T follicular helper cell (primary cell): ENCODE data around the gene OXSR1.

ENCODE experiments used
- DNase-seq: peaks from one replicate; pipeline ENCODE4 v3.0.0-alpha.2; 2020; ENCODE audit warnings: low read depth

Gene OXSR1

DNA sequence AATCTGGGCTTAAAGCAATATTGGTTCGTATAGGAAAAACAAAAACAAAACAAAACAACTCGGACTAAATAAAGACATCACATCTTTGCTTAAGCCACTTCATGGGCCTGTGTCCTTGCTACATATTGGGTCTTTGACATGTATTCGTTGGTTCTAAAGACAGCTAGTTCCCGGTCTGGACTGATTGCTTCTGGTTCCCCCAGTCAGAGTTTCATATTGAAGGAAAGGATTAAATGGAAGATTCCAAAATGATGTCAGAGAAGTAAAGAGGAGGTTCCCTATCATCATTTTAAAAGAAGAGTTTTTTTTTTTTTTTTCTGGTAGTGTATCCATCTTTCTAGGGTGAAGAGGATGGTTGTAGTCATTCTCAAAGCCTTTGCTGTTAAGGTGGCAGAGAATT is 2.3 kb downstream of the OXSR1 start:
- DNase-seq: no peak

DNA sequence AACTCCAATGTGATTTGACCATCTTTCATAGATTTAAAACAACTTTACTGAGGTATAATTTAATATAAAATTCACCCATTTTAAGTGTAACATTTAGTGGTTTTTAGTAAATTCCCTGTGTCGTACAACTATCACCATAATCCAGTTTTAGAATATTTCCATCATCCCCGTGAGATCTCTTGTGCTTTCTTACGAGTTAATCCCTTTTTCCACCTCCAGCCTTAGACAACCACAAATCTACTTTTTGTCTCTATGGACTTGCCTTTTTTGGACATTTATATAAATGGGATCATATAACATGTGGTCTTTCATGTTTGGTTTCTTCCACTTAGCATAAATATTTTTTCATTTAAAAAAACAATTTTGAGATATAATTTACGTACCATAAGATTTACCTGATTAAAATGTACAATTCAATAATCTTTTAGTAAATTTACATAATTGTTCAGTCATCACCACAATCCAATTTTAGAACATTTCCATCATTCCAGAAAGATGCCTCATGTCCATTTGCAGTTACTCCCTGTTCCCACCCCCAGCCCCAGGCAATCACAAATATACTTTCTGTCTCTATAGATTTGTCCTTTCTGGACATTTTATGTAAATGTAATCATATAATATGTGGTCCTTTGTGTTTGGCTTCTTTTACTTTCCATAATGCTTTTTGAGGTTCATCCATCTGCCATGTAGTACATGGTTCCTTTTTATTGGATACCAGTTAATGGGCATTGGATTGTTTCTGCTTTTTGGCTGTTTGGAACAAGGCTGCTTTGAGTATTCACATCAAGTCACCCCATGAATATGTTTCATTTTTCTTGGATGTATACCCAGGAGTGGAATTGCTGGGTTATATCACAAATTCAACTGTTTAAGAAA is 3.1 kb downstream of the OXSR1 start:
- no peak for DNase-seq

DNA sequence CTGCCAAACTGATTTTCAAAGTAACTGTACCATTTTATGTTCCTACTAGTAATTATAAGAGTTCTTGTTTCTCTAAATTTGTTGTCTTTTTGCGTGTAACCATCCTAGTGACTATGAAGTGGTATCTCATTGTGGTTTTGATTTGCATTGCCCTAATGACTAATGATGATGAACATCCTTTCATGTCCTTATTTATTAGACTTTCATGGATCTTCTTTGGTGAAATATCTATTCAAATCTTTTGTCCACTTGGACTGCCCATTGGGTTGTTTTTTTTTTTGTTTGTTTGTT is 3.6 kb downstream of the OXSR1 start:
- no peak for DNase-seq

DNA sequence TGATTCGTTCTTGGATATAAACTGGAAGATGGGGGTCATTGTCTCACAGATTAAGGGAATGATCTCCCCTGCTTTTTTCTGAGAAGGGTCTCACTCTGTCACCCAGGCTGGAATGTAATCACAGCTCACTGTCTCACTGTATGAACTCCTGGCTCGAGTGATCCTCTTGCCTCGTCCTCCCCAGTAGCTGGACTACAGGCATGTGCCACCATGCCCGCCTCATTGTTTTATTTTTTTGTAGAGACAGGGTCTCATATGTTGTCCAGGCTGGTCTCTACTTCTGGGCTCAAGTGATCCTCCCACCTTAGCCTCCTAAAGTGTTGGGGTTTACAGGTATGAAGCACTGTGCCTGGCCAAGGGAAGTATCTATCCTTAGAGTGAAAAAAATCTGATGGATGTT is 5.4 kb downstream of the OXSR1 start:
- no peak for DNase-seq

DNA sequence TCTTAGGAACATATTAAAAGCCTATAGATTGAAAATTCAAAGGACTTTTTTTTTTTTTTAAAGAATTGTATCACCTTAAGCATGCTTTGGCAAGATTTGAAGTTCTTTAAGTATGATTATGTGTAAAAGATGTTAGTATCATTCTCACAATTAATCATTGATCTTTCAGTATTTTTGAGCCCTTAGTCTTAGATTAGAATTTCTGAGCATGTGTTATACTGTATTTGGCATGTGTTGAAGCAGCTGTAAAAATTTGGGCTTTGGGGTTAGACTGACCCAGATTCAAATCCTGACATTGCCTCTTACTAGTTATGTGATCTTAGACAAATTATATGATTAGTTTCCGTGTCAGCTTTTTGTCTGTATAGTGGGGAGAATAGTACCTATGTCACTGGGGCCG is 6.3 kb downstream of the OXSR1 start:
- no peak for DNase-seq

DNA sequence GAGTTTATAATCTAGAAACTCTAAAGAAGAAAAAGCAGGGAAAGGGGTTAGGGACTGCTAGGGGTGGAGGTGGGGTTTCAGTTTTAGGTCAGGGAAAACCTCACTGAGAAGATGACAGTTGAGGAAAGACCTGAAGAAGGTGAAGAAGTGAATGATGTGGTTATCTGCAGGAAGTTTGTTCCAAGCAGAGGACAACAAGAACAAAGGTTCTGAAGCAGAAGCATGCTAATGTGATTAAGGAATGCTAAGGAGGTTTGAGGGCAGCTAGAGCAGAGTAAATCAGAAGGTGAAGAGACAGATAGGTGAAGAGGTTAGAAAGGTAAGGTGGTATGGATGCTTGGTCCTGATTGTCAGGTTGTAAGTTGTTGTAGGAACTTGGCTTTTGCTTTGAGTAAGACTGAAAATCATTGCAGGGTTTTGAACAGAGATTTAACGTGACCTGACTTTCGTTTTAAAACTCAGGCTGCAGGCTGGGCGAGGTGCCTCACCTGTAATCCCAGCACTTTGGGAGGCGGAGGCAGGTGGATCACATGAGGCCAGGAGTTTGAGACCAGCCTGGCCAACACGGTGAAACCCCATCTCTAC is 8.6 kb downstream of the OXSR1 start:
- DNase-seq: no peak

DNA sequence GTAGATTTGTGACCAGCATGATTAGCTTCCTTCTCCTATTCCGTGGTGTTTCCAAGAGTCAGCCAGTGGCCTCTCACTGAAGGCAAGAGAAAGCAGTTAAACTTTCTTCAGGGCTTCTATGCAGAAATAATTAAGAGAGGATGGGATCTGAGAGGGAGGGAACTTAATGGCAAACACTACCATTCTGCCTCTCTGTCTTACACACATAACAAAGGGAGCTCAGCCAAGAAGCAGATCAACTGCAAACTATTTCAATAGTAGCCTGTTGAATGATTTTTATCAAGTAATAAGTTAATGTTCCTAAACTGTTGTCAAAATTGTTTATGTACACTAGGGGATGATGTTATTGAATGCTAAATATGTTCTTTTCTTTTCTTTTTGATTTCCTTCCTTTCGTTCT is 11.8 kb downstream of the OXSR1 start:
- DNase-seq: no peak

DNA sequence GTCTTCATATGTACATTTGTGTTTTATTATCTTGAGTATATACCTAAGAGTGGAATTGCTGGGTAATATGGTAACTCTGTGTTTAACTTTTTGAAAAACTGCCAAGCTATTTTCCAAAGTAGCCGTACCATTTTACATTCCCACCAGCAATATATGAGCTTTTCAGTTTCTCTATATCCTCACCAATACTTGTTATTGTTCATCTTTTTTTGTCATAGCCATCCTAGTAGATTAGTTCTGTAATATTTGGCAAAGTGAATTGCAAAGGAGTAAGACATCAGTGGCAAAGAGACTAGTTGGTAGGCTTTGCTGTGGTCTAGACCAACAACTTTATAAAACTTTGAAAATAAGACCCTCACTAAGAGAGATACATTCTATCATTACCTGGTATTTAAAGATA is 21.4 kb downstream of the OXSR1 start:
- DNase-seq: no peak

DNA sequence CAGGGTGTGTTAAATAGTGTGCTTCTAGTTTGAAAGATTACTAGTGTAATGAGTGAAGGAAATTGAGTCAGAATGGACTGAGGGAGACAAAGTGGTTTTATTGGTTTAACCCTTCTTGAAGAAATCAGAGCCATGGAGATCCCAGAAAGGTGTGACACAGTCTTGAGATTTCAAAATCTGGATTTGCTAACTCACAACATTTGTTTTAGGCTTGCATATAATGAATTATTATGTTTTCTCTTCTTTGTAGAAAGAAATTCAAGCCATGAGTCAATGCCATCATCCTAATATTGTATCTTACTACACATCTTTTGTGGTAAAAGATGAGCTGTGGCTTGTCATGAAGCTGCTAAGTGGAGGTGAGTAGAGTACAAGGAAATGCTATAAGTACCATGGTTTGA is 25.1 kb downstream of the OXSR1 start:
- DNase-seq: no peak

DNA sequence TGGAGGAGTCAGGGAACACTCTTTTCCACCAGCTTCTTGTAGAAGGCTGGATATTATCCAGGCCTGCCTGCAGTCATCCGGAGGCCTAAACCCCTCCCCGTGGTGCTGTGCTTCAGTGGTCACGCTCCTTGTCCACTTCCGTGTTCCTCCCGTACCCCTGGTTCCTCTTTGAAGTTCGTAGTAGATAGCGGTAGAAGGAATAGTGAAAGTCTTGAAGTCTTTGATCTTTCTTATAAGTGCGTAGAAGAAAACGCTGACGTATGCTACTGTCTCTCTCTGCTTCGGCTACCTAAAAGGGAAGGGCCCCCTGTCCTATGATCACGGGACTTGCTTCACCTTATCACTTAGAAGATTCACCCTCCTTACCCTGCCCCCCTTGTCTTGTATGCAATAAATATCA is 37.6 kb downstream of the OXSR1 start:
- DNase-seq: peak; percentile 19

DNA sequence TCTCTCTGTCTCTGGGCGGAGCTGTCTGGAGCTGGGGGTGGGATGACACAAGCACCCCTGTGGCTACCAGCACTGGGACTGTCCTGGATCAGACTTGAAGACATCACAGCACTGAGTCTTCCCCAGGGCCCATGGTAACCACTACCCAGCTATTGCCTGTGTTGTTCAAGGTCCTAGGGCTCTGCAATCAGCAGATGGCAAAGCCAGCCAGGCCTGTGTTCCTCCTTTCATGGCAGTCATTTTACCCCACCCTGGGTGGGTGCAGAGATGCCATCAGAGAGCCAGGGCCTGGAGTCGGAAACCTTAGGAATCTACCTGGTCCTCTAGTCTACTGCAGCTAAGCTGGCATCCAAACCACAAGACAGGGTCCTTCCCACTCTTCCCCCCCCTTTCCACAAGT is 38.4 kb downstream of the OXSR1 start:
- no peak for DNase-seq

DNA sequence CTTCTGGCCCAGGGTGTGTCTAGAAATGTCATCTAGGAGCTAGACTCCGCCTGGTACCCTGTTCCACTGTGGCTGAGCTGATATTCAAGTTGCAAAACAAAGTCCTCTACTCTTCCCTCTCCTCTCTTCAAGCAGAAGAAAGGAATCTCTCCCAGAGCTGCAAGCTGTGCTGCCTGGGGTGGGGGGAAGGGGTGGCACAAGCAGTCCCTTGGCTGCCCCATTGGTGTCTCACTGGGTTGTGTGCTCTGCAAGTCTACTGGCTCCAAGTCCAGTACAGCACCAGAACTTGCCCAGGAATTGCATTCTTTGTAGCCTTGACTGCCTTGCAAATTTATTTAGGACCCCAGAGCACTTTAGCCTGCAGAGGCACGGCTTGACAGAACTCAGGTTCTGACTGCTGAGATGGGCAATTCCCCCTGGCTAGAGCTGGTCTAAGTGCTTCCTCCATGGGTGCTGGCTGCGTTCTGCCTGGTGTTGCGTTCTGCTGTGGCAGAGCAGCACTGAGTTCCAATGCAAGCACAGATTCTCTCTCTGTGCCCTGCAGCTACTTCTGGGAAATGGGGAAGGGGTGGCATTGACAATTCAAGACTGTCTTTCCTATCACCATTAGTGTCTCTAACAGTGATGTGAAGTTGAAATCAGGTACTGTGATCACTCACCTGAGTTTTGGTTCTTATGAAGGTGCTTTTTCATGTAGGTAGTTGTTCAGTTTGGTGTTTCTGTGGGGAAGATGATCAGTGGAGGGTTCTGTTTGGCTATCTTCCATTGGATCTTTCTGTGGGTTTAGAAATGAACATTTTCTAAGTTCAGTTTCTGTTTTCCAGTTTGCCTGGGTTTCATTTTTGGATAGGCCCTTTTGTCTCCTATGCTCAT is 39.5 kb downstream of the OXSR1 start:
- no peak for DNase-seq

DNA sequence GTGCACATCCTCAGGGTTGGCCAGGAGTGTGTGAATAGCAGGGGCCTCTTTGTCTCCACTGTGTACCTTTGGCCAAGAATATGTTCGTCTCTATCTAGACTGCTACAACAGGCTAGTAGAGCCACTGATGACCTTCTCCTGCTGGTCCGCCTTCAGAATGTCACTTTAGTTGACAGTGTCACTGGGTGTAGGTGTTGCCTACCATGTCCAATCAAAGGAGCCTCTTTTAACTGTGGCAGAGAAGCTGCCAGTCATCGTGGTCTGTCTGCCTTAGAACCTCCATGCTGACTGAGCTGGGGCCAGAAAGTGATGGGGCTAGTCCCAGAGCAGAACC is 40.1 kb downstream of the OXSR1 start:
- no peak for DNase-seq

DNA sequence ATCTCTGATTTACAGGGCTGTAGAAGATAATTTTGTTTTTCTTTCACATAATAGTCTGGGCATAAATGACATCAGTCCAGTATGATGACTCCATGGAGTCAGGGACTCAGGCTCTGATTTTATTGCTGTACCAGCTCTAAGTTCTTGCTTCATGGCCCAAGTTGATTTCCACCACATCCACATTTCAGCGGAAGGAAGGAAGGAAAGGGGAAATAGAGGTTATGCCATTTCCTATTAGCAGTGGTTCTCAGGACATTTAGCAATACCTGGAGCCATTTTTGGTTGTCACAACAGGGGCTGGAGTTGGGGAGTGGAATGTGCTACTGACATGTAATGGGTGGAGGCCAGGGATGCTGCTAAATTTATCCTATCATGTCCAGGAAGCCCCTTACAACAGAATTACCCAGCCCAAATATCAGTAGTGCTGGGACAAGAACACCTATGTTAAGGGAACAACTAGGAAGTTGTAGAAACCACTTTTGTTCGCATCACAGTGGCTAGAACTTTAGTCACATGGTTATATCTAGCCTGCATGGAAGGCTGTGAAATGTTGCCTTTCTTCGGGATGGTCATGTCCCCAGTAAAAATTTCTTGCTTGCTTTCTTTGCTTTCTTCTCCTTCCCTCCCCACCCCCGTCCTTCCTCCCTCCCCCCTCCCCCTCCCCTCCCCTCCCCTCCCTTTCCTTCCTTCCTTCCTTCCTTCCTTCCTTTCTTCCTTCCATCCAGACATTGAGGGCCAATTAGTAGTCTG is 42.1 kb downstream of the OXSR1 start:
- DNase-seq: no peak

DNA sequence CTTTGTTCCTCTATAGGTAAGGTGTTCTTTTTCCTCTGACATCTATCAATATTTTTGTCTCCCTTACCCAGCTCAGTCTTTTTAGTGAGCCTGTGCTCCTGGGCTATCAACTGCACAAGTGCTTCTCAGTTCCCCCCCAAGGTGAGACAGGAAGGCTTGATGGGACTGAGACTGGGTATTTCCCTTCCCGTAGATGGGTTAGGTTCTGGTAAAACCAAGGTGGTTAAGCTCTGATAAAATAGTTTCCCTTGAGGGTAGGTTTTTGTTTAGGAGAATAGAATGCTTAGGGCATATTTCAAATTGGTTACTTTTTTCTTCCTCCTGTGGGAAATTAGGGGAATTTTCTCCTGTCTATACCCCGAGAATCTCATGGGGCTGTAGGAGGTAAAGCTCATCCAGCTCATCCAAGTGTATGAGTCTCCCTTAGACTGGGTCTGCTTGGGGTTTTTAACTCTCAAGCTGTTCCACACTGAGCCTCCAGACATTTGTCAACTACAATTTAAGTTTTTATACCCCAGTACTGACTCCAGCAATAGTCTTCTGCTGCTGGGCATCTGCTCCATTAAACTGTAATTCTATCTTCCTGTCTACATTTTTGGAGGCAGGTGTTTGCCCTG is 44.9 kb downstream of the OXSR1 start:
- no peak for DNase-seq

DNA sequence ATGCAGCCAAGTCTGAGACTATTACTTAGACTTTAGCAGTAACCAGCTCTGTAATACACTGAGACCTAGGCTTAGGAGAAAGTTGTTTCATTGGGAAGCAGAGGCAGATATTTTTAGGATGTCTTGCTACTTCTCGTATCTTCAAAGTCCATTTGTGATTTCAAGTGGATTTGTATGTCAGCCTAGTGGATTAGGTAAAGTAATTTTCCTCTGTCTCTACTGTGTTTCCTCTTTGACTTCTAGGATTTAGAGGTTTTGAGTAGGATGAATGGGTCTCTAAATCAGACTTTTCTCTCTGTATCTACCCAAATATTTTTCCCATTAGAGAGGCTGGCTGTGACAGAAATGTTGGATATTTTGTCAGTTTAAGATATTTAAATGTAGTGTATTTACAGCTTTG is 46.8 kb downstream of the OXSR1 start:
- no peak for DNase-seq

DNA sequence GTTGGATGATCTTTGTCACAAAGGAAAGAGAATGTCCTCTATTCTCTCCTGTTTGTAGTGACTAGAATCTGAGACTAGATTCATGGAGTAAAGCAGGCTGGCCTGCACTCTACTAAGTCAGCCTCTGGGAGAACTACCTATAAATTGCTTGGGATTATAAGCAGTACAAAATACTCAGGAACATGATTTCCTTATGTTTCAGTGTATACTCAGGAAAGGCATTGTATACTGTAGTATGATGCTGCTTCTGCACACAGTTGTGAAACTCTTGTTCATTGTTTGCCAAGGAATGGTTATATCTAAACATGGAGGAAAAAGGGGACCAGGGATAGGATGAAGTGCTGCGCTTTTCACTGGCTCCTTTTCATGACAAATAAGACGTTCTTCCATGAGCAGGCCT is 49.2 kb downstream of the OXSR1 start:
- DNase-seq: no peak

DNA sequence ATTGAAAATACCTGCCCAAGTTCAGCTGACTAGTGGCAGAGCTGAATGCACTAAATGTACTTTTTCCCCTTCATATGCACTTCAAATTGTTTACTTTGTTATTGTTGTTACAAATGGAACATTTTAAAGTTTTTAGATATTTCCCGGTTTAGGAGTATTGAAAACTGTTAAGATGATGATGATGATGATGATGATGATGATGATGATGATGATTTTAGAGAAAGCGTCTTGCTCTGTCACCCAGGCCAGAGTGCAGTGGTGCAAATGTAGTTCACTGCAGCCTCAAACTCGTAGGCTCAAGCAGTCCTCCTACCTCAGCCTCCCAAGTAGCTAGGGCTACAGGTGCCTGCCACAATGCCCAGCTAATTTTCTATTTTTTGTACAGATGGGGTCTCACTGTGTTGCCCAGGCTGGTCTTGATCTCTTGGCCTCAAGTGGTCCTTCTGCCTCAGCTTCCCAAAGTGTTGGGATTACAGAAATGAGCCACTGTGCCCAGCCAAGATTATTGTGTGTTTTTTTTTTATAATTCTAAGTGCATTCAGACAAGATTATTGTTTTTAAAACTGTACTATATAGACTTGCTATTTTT is 54.4 kb downstream of the OXSR1 start:
- DNase-seq: no peak

DNA sequence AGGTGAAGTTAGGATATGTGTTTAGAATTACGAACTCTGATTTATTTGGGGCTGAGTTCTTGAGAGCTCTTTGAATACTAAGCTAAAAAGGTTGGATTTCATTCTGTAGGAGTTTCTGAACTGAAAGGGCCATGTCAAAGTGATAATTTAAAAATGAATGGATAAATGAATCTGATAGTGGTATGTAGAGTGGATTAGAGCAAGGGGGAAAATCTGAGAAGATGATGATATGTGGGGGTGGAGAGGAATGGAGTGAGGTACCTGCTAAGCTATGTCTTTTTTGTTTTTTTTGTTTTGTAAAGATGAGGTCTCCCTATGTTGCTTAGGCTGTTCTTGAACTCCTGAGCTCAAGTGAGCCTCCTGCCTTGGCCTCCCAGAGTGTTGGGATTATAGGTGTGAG is 55.7 kb downstream of the OXSR1 start:
- no peak for DNase-seq

DNA sequence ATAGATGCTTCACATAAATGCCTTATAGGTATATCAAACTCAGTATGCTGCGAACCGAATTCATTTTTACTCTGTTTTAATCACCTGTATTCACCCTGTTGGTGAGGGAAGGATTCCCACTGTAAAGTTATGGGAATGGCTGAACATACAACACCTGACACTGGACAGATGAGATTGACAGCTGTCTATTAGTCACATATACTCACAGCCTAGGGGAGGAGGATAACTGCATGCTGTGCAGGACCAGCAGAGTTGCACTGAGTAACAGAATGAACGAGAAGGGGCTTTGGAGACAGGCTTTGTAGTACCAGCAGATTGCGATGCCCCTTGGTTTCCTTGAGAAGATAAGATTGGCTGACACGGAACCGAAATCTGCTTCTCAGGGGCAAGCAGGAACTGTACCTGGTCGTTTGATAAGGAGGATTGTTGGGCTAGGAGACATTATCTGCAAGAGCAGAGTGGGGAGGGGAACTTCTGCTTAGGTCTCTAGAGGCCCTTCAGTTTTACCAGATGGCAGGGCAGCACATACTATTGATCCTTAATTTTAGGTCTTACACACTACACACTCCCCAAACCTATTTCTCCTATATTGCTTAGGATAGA is 56.8 kb downstream of the OXSR1 start:
- no peak for DNase-seq

DNA sequence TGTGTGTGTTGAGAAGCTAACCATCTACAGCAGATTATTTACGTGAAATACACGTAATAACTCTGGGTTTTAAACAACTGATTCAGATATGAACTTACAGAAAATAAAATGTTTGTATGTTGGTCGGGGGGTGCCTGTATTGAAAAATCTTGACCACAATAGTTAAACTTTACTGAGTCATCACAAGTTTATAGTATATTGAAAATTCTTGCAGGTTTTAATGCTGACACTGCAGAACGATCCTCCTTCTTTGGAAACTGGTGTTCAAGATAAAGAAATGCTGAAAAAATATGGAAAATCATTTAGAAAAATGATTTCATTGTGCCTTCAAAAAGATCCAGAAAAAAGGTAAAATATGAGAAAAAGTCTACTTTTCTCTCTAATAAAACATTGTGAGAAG is 59.0 kb downstream of the OXSR1 start:
- no peak for DNase-seq
